GM13977 (cell line): ENCODE results near the gene CTNNA2.

Experiments used
- DNase-seq: peaks from one replicate; pipeline ENCODE4 v3.0.0; 2012; ENCODE audit warnings: low spot score
- CTCF ChIP-seq: IDR thresholded peaks from 2 replicates; pipeline ENCODE4 v1.5.1; 2012; ENCODE audit warnings: mild to moderate bottlenecking, control low read depth; ENCODE audit not compliant: insufficient read depth; ENCODE audit errors: extremely low read depth, missing control alignments
- in situ Hi-C: fragments of 300-500 bp; cut with MboI; formaldehyde crosslinking; loops from one replicate; pipeline ENCODE4 v1.12.0; 2022; ENCODE audit warnings: low sequenced_read_pairs, low pct_unique_long_range_greater_than_20kb, mixed read lengths, inconsistent platforms; ENCODE audit not compliant: unreplicated experiment

Gene CTNNA2

GRCh38 chr2:80205498-80205897 lies 692.6 kb downstream of the CTNNA2 start:
- no peak for DNase-seq
- in situ Hi-C loops: no loop called here
- no peak for TF ChIP-seq CTCF

GRCh38 chr2:80209458-80209857 lies 696.6 kb downstream of the CTNNA2 start:
- no peak for TF ChIP-seq CTCF
- no peak for DNase-seq
- in situ Hi-C loops: no loop called here

- in situ Hi-C loops: no loop called here
- no peak for TF ChIP-seq CTCF
- no peak for DNase-seq
Observed at GRCh38 chr2:80217446-80217845, 704.6 kb downstream of the CTNNA2 start.

- in situ Hi-C loops: no loop called here
- no peak for DNase-seq
- TF ChIP-seq CTCF: no peak
Observed at GRCh38 chr2:80222644-80223043, 709.8 kb downstream of the CTNNA2 start.

GRCh38 chr2:80231421-80231820 lies 718.6 kb downstream of the CTNNA2 start:
- TF ChIP-seq CTCF: no peak
- DNase-seq: no peak
- in situ Hi-C loops: no loop called here

- no peak for DNase-seq
- in situ Hi-C loops: no loop called here
- TF ChIP-seq CTCF: no peak
Observed at GRCh38 chr2:80233333-80233732, 720.5 kb downstream of the CTNNA2 start.
